ENCODE measurements around the gene SLC25A41. TPM values are rescaled to one million over a fixed set of nuclear protein-coding genes. Genes with fewer than 3 reads are reported as not detected.
A peak's percentile ranks its signal among the peaks of the same experiment; 100 is the strongest.

SLC25A41 gene
- 0.10 TPM in 1 of 2 replicates, not detected in the other for total RNA-seq

GRCh38 chr19:6433663-6434062 is at the start of gene SLC25A41:
Gene SLC25A41, minus strand, starts transcription at chr19:6433763. Its CDS starts 70 bp downstream, at chr19:6433693.
- DNase-seq (ENCODE audit: low read depth) = no peak

DNA sequence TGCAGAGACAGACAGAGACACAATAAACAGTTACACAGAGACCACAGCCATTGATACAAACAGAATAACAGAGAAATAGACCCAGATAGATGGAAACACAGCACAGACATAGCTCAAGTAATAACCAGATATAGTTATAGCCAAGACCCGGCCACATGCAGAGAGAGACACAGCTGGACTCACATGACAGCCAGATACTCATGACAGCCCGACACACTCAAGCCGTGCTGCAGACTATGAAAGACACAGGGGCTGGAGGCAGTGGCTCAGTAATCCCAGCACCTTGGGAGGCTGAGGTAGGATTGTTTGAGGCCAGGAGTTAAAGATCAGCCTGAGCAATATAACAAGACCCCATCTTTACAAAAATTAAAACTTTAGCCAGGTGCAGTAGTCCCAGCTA is 49.7 kb upstream of the SLC25A41 start:
- no peak for DNase-seq (ENCODE audit: low read depth)

DNA sequence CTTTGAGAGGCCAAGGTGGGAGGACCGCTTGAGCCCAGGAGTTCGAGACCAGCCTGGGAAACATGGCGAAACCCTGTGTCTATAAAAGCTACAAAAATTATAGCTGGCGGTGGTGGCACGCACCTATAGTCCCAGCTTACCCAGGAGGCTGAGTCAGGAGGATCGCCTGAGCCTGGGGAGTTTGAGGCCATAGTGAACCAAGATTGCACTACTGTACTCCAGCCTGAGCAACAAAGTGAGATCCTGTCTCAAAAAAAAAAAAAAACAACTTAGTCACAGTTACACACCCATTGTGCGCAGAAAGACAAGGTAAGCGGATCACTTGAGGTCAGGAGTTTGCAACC is 48.8 kb upstream of the SLC25A41 start:
- DNase-seq (ENCODE audit: low read depth) = no peak

DNA sequence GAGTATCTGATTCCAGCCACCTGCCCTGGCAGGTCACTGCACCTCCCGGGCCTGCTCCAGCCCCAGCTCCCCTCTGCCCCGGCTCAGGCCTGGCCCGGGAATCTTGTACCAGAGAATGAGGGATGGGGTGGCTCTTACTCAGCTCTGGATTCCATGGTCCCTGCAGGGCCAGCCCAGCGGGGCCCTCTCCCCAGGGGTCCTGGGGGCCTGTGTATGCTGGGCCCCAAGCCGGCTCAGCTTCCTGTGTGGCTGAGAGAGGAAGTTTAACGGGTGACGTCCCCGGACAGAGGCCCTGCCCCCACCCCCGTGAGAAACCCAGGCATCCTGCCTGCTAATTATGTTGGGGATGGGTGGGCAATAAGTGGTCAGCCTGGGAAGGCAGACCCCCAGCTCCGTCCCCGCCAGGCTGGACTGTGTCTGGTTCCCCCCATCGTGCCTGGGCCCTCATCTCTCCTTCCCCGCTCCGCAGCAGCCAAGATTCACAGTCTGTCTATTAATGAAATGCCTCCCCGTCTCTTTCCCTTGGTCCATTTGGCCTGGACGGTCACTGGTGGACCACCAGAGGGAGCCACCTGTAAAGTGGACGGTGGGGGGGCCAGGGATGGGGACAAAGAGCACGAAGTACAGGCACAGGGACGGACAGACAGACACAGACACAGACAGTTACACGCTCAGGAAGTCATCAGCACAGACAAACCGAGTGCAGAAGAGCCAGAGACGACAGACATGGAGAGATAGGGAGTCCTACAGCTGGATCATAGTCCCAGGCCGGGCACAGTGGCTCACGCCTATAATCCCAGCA is 48.2 kb upstream of the SLC25A41 start, which contains the start of gene DENND1C:
Gene DENND1C (minus strand): TSS at position 247 of the 802 bp plus-strand sequence. CDS start 92 bp downstream, at position 155.
- no peak for DNase-seq (ENCODE audit: low read depth)

DNA sequence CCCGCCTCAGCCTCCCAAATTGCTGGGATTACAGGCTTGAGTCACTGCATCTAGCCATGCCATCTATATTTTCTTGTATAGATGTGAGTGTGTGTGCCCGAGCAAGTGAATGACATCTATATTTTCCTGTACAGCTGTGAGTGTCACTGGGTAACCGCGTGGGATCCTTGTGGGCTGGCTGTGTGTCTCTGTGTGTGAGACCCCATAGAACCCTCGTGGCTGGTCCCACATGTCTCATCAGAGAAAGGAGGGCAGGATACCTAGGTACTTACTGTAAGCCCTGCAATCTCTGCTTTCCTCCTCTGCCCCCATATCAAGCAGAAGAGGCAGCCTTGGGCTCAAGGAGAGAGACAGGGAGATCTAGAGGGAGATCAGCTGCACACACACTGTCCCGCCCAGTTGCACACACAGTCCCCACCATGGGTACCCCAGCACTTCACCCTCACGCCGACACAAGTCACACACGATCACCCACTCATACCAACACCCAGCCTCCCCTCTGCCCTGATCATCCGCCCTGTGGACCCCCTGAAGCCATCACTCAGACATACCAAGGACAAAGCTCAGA is 47.4 kb upstream of the SLC25A41 start:
- no peak for DNase-seq (ENCODE audit: low read depth)

DNA sequence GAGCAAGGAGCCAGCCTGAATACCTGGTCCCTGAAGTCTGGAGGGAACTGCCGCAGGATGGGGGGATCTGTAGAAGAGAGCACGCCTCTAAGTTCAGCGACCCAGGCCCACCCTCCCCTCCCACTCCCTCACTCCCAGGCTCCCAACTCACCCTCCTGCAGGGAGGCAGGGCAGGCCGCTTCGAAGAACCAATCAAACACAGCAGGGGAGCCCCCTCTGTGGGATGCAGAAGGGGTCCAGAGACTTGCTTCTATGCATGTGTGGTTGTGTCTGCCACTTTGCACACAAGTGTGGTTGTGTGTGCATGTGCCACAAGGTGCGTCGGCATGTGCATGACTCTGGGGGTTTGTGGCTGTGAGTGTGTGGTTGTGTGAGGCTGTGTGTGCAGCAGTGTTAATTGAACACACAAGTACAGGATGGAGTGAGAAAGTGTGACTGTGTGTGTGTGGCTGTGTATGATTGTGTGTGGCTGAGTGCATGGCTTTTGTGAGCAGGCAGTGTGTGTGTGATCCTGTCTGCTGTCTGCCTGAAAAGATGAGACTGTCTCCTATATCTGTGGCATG is 46.4 kb upstream of the SLC25A41 start:
- no peak for DNase-seq (ENCODE audit: low read depth)

DNA sequence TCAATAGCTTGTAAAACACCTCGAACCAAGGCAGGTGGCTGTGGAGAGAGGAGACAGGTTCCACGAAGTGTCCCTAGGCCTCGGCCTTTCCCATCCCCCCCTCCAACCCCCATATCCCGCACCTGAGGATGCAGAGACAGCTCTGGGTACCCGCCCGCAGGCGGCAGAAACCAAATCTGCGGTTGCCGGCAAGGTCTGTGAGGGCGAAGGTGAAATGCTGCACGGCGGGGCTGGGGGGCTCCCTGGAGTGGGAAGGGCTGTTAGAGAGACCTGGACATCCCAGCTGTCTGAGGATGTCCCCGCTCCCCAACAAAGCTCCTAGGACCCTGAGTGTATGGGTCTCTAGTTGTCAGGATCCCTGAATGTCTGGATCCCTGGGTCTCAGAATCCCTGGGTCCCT is 45.3 kb upstream of the SLC25A41 start:
- DNase-seq (ENCODE audit: low read depth) = no peak

- DNase-seq (ENCODE audit: low read depth) = no peak
These were observed 43.4 kb upstream of the SLC25A41 start for GRCh38 chr19:6476896-6477431.

GRCh38 chr19:6476155-6476895 is 42.8 kb upstream of the SLC25A41 start:
- peak; percentile 90 for DNase-seq (ENCODE audit: low read depth)

DNA sequence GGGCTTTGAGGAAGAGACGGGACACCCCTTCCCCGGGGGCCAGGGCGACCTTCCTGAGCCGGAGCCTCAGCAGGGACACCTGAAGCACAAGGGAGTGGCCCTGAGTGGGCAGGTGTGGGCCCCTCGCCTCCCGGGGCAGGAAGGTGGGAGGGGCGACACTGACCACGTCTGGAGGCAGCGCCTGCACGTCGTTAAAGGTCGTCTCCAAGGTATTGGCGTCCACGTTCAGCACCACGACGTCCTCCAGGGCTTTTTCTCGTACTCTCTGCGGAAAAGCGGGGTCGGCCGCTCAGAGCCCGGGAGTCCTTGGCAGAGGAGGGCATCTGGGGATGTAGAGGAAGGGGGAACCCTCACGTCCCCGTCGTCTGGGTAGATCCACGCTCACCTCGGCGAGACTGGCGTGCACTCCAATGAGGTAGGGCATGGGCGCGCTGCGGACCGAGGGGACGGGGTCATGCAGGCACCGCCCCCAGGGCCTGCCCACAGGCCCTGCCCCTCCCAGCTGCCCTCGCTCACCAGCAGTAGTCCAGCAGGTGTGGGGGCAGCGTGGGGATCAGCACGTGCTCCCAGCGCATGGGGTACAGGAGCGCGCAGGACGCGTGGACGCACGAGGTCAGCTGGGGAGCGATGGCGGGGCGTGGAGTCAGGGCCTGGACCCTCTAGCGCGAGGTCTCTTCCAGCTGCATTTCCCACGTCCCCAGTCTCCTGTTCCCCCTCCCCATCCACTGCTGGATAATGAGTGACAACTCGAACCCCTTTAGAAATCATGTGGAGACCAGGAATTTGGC is 42.0 kb upstream of the SLC25A41 start:
- DNase-seq (ENCODE audit: low read depth) = no peak

DNA sequence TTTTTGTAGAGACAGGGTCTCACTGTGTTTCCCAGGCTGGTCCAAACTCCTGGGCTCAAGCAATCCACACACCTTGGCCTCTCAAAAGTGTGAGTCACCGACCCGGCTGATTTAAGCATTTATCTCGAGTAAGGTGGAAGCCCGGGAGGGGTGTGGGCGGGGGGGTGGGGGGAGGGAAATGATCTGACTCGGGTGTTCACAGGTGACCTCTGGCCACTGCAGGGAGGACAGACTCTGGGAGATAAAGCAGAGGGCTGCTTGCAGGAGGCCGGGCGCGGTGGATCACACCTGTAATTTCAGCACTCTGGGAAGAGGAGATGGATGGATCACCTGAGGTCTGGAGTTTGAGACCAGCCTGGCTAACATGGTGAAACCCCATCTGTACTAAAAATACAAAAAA is 40.1 kb upstream of the SLC25A41 start:
- no peak for DNase-seq (ENCODE audit: low read depth)

GRCh38 chr19:6472713-6473112 is 39.1 kb upstream of the SLC25A41 start:
- DNase-seq (ENCODE audit: low read depth) = no peak

DNA sequence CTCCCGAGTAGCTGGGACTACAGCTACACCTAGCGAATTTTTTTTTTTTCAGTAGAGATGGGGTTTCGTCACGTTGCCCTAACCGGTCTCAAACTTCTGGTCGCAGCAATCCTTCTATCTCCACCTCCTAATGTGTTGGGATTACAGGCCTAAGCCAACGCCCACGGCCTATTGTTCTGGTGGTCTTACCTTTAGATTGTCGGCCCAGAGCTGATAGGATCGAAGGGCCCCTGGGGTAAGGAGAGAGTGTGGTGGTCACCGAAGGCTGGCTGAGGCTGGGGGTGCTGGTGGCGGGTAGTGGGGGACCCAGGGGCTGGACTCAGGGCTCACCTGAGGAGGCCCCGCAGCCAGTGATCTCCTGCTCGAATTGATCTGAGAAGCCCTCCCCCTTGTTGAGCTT is 37.5 kb upstream of the SLC25A41 start:
- DNase-seq (ENCODE audit: low read depth) = no peak

GRCh38 chr19:6470173-6470572 is 36.6 kb upstream of the SLC25A41 start:
- DNase-seq (ENCODE audit: low read depth) = no peak

GRCh38 chr19:6467384-6467783 is 33.8 kb upstream of the SLC25A41 start:
- DNase-seq (ENCODE audit: low read depth) = no peak

- no peak for DNase-seq (ENCODE audit: low read depth)
These were observed 33.1 kb upstream of the SLC25A41 start for GRCh38 chr19:6466526-6467248.

GRCh38 chr19:6465663-6466062 is 32.1 kb upstream of the SLC25A41 start:
- no peak for DNase-seq (ENCODE audit: low read depth)

GRCh38 chr19:6465006-6465405 is 31.4 kb upstream of the SLC25A41 start:
- DNase-seq (ENCODE audit: low read depth) = peak; percentile 14

- DNase-seq (ENCODE audit: low read depth) = peak; percentile 17
These were observed 30.7 kb upstream of the SLC25A41 start, which contains the start of gene CRB3 for GRCh38 chr19:6464070-6464873. Gene CRB3, plus strand, starts transcription at chr19:6464271. Its CDS starts 431 bp downstream, at chr19:6464702.

Data from renal cortical epithelial cell (primary cell).